GM10847 (cell line): Measurements from ENCODE around the gene RMI1.

Experiments
- POLR2A ChIP-seq: IDR thresholded peaks from 2 replicates; pipeline ENCODE4 v1.6.1; 2011; ENCODE audit not compliant: insufficient read length; ENCODE audit errors: extremely low read depth

Gene RMI1

GRCh38 chr9:83980395-83981125 lies at the start of gene RMI1:
RMI1 (plus strand) TSS chr9:83980805; CDS start chr9:84000987, 20,182 bp downstream.
- peak; percentile 86 for TF ChIP-seq POLR2A

- TF ChIP-seq POLR2A: no peak
Observed at GRCh38 chr9:83930881-83931280, 49.7 kb upstream of the RMI1 start.

GRCh38 chr9:83932011-83932410 lies 48.6 kb upstream of the RMI1 start:
- no peak for TF ChIP-seq POLR2A

- no peak for TF ChIP-seq POLR2A
Observed at GRCh38 chr9:83932851-83933250, 47.8 kb upstream of the RMI1 start.

GRCh38 chr9:83933790-83934189 lies 46.8 kb upstream of the RMI1 start:
- TF ChIP-seq POLR2A: no peak

GRCh38 chr9:83934569-83935275 lies 45.9 kb upstream of the RMI1 start:
- TF ChIP-seq POLR2A: no peak

- no peak for TF ChIP-seq POLR2A
Observed at GRCh38 chr9:83935276-83935935, 45.2 kb upstream of the RMI1 start.

- no peak for TF ChIP-seq POLR2A
Observed at GRCh38 chr9:83936523-83936922, 44.1 kb upstream of the RMI1 start.

GRCh38 chr9:83937861-83938455 lies 42.6 kb upstream of the RMI1 start:
- no peak for TF ChIP-seq POLR2A

GRCh38 chr9:83940590-83941303 lies 39.9 kb upstream of the RMI1 start:
- no peak for TF ChIP-seq POLR2A

GRCh38 chr9:83956086-83956435 lies 24.5 kb upstream of the RMI1 start:
- no peak for TF ChIP-seq POLR2A

- peak; percentile 40 for TF ChIP-seq POLR2A
Observed at GRCh38 chr9:83956436-83957247, 24.0 kb upstream of the RMI1 start.

GRCh38 chr9:83957248-83957513 lies 23.4 kb upstream of the RMI1 start:
- no peak for TF ChIP-seq POLR2A

GRCh38 chr9:83959061-83959460 lies 21.5 kb upstream of the RMI1 start:
- no peak for TF ChIP-seq POLR2A

- no peak for TF ChIP-seq POLR2A
Observed at GRCh38 chr9:83960991-83961390, 19.6 kb upstream of the RMI1 start.
